Stimulated activated CD4-positive, alpha-beta T cell treated with anti-CD3 and anti-CD28 coated beads, TNF-alpha, amount 100 ng/mL, for 4 hours (primary cell): ENCODE data around the gene ADIG.

ENCODE experiments used
- DNase-seq, 3 experiments: peaks; one replicate each; pipeline ENCODE4 v3.0.0-alpha.2; 2020; ENCODE audit warnings: low read depth in 3 of 3

ADIG gene

GRCh38 chr20:38601216-38602184, 20.5 kb downstream of the ADIG start, which contains the start of gene ARHGAP40:
TSS of gene ARHGAP40 (plus strand) at chr20:38601809.
- DNase-seq: peak in 1 of 3 experiments; percentile 1

DNA sequence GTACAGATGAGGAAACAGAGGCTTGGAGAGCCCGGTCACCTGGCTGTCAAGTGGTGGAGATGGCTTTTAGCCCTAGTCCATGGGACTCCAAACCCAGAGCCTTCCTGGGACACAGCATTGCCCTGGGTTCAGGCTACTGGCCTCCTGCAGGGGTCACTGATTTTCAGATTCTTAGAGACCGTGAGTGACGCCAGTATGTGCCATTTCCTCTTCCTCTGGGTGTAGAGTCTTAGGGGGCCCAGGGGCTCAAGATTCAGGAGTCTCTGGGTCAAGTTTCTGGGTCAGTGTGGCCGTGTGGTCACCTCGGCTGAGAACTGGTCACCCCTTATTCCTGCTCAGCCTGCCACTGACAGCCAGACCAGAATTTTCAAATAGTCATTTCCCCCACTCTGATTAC, 21.2 kb downstream of the ADIG start:
- no peak for DNase-seq

DNA sequence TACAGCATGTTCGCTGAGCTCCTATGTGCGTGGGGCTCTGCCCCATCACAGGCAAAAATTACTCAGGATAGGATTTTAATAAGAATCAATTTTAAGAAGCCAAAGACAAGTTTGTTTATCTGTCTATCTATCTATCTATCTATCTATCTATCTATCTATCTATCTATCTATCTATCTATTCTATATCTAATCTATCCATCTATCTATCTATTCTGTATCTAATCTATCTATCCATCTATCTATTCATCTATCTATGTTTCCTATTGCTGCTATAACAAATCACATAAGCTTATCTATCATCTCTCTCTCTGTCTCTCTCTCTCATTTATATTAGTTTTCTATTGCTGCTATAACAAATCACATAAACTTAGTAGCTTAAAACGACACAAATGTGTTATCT, 22.3 kb downstream of the ADIG start:
- no peak for DNase-seq

GRCh38 chr20:38604873-38605303, 23.9 kb downstream of the ADIG start:
- DNase-seq: no peak

GRCh38 chr20:38607351-38607750, 26.4 kb downstream of the ADIG start:
- no peak for DNase-seq

DNA sequence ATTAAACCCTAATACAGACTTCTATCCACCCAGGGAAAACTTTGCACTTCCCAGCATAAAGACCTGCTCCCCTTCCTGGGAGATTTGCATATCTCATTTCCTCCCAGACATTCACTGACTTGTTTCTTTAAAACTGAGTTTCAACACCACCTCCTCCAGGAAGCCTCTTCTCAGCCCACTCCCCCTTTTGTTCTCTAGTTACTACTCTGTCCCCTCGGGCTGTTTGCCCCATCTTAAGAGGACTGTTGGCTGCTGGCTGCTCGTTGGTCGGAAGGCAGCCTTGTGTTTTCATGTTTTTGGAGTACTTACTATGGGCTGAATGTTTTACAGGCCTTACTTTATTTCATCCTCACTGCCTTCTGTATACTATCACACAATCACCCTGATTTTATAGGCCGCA, 27.2 kb downstream of the ADIG start:
- no peak for DNase-seq

- no peak for DNase-seq
Observed at GRCh38 chr20:38609815-38610214, 28.8 kb downstream of the ADIG start.

- DNase-seq: no peak
Observed at GRCh38 chr20:38610521-38610920, 29.5 kb downstream of the ADIG start.

DNA sequence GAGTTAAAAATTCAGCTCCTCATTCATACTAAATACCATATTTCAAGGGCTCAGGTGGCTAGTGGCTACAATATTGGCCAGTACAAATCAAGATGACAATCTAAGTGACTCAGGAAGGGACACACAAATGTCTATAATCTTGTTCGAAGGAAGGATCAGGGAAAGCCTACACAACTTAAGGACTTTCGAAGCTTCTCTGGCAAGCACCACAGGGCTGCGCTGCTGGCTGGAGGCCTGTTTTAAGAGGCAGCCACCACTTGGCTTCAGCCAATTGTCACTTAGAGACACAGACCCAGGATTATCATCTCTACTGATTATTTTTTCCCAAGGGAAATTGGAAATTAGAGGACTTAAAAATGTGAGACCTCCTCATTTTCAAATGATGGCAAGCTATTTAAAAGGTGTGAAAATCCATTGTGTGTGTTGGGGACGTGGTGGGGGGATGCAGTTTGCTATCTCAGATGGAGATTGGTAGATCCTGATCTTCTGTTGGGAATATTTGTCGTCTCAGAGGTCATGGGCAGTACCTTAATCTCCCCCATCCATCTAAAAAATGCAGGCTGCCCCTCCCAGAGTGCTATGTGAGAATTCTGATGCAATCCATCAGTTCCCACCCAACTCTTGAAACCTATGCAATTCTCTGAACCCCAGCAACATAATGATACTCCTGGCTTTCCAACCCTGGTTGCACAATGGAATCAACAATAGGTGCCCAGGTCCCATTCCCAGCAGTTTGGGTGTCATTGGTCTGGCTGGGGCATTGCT, 31.9 kb downstream of the ADIG start:
- DNase-seq: no peak

- no peak for DNase-seq
Observed at GRCh38 chr20:38615283-38615682, 34.3 kb downstream of the ADIG start.

DNA sequence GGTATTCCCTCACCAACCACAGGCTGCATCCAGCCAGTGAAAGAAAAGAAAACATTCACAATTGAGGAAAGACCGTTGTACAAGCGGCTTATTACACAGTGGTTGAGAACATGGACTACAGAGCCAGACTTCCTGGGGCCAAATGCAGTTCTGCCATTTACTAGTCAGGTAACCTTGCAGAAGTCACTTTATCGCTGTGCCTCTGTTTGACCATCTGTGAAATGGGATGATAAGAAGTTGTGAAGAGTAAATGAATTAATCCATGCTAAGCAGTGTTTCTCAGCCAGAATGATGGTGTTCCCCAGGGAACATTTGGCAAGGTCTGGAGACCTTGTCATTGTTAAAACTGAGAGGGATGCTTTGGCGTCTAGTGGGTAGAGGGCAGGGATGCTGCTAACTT, 35.5 kb downstream of the ADIG start:
- DNase-seq: no peak

- no peak for DNase-seq
Observed at GRCh38 chr20:38617011-38617829, 36.2 kb downstream of the ADIG start.

- DNase-seq: no peak
Observed at GRCh38 chr20:38617830-38618196, 36.8 kb downstream of the ADIG start.

DNA sequence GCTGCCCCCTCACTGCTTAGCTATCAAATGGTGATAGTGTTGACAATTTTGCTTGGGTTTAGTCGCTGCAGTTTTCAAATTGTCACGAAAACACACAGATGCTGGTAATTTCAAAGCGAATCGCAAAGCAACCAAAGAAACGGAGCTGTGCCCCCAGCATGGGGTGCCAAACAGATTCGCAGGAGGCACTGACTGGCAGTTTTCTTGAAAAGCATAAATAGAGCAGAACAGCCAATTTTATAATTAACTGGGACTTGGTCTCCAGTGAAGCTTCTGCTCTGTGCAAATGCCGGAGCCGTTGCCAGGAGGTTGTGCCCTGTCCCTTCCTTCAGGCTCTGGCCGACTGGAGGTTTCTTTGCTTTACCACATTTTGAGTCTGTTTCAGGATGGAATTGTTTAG, 39.4 kb downstream of the ADIG start:
- DNase-seq: no peak

GRCh38 chr20:38623061-38623460, 42.1 kb downstream of the ADIG start:
- no peak for DNase-seq

GRCh38 chr20:38624084-38624483, 43.1 kb downstream of the ADIG start:
- no peak for DNase-seq

GRCh38 chr20:38625896-38626295, 44.9 kb downstream of the ADIG start:
- DNase-seq: no peak

DNA sequence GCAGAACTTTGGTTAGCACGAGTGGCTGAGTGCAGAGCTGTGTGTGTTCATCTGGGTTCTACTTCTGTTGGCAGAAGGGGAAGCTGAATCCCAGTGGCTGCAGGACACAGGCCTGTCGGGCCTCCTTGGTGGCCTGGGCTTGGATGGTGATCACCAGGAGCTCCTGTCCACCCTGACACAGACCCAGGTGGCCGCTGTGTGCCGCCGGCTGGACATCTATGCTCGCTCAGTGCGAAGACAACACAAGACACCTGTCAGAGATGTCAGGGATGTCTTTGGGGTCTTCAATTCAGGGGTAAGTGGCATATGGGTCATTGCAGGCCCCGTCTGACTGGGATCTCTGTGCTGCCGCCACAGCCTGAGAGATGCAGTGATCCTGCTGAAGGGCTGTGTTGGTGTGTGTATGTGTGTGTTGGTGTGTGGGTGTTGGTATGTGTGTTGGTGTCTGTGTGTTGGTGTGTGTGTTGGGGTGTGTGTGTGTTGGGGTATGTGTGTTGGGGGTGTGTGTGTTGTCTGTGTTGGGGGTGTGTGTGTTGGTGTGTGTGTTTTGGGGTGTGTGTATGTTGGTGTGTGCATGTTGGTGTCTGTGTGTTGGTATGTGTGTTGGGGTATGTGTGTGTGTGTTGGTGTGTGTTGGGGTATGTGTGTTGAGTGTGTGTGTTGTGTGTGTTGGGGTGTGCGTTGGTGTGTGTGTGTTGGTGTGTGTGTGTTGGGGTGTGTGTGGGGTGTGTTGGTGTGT, 46.1 kb downstream of the ADIG start:
- no peak for DNase-seq

GRCh38 chr20:38628580-38629470, 47.8 kb downstream of the ADIG start:
- no peak for DNase-seq

DNA sequence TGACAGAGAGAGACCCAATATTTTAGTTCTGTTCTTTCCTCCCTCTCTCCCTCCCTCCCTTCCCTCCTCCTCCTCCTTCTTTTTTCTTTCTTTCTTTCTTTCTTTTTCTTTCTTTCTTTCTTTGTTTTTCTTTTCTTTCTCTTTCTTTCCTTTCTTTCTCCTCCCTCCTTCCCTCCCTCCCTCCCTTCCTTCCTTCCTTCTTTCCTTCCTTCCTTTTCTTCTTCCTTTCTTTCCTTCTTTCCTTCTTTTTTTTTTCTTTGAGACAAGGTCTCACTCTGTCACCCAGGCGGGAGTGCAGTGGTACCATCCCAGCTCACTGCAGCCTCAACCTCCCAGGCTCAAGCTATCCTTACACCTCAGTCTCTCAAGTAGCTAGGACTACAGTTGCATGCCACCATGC, 49.0 kb downstream of the ADIG start:
- no peak for DNase-seq
